OCI-LY7 (cell line): ENCODE data around the gene KAZN.

ENCODE experiments used
- CTCF ChIP-seq: fragments of 200-600 bp; sonication (generic); conservative IDR thresholded peaks from 2 replicates; pipeline ENCODE4 v1.5.1; 2014; ENCODE audit warnings: mild to moderate bottlenecking, antibody characterized with exemption, low read length, moderate library complexity, mixed read lengths
- EZH2phosphoT487 ChIP-seq: fragments of 200-600 bp; sonication (generic); IDR thresholded peaks from 2 replicates; pipeline ENCODE4 v1.6.1; 2018; ENCODE audit warnings: low read depth, borderline replicate concordance, mild to moderate bottlenecking, mixed run types, antibody characterized with exemption, low read length, moderate library complexity, mixed read lengths

- TF ChIP-seq CTCF: no peak
- no peak for TF ChIP-seq EZH2phosphoT487
These were observed 126.2 kb downstream of the KAZN start for GRCh38 chr1:14724678-14725077.
